Neural crest cell (in vitro differentiated cells): Measurements from ENCODE around the gene KRTAP10-1. TPM values are rescaled to one million over a fixed set of nuclear protein-coding genes. Genes with fewer than 3 reads are reported as not detected.

Experiments used
- DNase-seq: peaks from one replicate; pipeline ENCODE4 v3.0.0; 2021; ENCODE audit warnings: low read depth, mixed read lengths, low spot score
- H3K27ac Mint-ChIP-seq: one replicate; pipeline ENCODE4 v1.8.0; 2021; ENCODE audit warnings: mild to moderate bottlenecking, mixed read lengths; ENCODE audit not compliant: unreplicated experiment
- H3K27me3 Mint-ChIP-seq: 2 replicates; pipeline ENCODE4 v1.8.0; 2021; ENCODE audit warnings: low read depth, mild to moderate bottlenecking, mixed read lengths
- H3K36me3 Mint-ChIP-seq: 2 replicates; pipeline ENCODE4 v1.8.0; 2021; ENCODE audit warnings: low read depth, mild to moderate bottlenecking, mixed read lengths
- H3K4me1 Mint-ChIP-seq: 2 replicates; pipeline ENCODE4 v1.8.0; 2021; ENCODE audit warnings: mixed read lengths
- H3K4me3 Mint-ChIP-seq: one replicate; pipeline ENCODE4 v1.8.0; 2021; ENCODE audit warnings: mild to moderate bottlenecking, mixed read lengths
- H3K9me3 Mint-ChIP-seq: 2 replicates; pipeline ENCODE4 v1.8.0; 2021; ENCODE audit warnings: mixed read lengths
- total RNA-seq: library from RNA; stranded (reverse); gene quantifications from 2 replicates; pipeline ENCODE4 v1.2.1, GENCODE V29; 2021
- TF ChIP-seq, protein P1 (sequence below): fragments of 200-600 bp; sonication (generic); conservative IDR thresholded peaks from 2 replicates; pipeline ENCODE4 v1.5.0; 2021; ENCODE audit warnings: antibody characterized with exemption, mild to moderate bottlenecking

The KRTAP10-1 gene
- total RNA-seq, 1 donor from 2014 or later, result not detected

DNA sequence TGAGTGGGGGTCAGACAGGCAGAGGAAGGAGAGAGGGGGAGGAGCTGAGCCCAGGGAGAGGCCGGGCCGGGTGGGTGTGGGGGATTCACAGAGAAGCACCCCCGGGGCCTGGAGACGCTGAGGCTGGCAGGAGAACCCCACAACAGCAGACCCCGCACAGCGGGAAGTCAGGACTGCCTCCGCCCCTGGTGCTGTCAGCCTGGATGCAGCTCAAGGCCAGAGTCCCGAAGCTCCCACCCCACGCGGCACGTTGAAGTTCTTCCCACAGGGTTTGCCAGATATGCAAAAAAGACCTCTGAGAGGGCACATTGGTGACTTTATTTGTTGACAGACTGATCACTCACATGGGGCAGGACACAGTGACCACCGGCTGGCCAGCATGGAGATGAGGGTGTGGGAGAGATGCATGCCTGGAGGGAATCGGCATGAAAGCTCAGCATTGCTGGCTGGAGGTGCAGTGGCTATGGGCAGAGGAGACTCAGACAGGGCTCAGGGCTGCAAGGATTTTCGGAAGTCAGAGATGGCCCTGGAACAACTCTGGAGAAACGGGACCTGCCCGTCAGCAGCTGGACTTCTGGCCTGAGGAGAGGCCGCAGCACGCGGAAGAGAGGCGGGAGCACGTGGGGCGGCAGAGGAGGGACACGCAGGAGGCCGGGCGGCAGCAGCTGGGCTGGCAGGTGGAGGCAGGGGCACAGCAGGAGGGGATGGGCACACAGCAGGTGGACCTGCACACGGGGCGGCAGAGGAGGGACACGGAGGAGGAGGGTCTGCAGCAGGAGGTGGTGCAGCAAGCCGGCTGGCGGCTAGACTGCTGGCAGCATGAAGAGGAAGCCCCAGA lies 17.7 kb upstream of the KRTAP10-1 start:
- Mint-ChIP-seq H3K27ac (no peak overlapping the region), H3K4me3 (no peak overlapping the region), H3K36me3 (no peaks in the 10 kb centered on the region), H3K9me3 (peaks cover 4% of the 10 kb centered on the region), H3K27me3 (peaks cover 8% of the 10 kb centered on the region), H3K4me1 (no peaks in the 10 kb centered on the region)
- TF ChIP-seq, protein P1, sequence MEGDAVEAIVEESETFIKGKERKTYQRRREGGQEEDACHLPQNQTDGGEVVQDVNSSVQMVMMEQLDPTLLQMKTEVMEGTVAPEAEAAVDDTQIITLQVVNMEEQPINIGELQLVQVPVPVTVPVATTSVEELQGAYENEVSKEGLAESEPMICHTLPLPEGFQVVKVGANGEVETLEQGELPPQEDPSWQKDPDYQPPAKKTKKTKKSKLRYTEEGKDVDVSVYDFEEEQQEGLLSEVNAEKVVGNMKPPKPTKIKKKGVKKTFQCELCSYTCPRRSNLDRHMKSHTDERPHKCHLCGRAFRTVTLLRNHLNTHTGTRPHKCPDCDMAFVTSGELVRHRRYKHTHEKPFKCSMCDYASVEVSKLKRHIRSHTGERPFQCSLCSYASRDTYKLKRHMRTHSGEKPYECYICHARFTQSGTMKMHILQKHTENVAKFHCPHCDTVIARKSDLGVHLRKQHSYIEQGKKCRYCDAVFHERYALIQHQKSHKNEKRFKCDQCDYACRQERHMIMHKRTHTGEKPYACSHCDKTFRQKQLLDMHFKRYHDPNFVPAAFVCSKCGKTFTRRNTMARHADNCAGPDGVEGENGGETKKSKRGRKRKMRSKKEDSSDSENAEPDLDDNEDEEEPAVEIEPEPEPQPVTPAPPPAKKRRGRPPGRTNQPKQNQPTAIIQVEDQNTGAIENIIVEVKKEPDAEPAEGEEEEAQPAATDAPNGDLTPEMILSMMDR, result no peak
- DNase-seq, result no peak

DNA sequence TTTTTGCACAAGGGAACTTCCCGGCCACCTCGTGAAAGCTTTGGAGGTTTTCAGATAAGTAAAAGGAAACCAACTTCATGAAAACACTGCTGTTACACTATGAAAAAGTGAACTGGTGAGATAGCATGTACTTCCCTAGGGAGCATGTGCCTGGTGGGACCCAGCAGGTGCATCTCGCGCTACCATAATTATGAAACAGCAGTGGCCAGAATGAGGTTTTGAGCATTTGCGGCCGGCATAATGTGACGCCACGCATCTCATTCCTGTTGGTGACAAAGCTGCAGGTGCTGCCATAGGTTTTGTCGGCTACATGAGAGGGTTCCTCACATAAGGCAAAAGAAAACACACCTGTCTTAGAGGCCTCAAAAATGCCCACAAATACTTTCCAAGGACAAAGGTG lies 16.9 kb upstream of the KRTAP10-1 start:
- DNase-seq, result no peak
- Mint-ChIP-seq H3K27me3 (peaks cover 5% of the 10 kb centered on the region), H3K9me3 (peaks cover 4% of the 10 kb centered on the region), H3K4me1 (no peaks in the 10 kb centered on the region), H3K36me3 (no peaks in the 10 kb centered on the region), H3K27ac (no peak overlapping the region), H3K4me3 (no peak overlapping the region)
- TF ChIP-seq, protein P1, result no peak

DNA sequence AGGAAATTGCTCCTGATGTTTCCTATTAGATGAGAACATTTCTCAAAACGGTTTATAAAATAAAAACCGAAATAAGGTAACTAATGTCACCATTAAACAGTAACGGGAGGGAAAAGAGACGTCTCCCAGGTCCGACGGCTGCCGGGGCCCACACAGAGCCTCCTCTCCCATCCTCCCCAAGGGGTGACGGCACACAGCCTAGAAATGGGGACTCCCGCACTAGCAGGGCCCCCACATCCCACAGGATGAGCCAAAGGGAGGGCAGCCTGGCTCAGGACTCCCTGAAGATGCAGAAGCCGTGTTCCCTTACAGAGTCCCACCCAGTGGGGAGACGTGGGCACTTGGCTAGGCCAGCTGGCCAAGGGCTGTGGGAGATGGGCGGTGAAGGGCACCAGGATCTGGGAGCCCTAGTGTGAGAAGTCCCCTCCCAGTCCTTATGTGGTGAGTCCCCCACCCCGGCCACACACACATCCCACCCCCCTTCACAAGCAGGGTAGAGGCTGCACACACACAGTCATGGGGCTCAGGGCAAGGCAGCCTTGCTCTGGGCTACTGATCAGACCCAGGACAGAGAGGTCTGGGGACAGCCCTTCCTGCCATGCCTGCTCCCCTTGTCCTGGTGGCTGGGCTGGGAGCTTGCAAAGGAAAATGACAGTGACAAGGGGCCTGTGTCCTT lies 15.3 kb upstream of the KRTAP10-1 start:
- peak overlapping the region; percentile 57 for H3K27ac Mint-ChIP-seq
- DNase-seq, result no peak
- H3K4me3 Mint-ChIP-seq, result no peak overlapping the region
- H3K4me1 Mint-ChIP-seq, result peaks cover 4% of the 10 kb centered on the region
- H3K36me3 Mint-ChIP-seq, result no peaks in the 10 kb centered on the region
- H3K9me3 Mint-ChIP-seq, result no peaks in the 10 kb centered on the region
- H3K27me3 Mint-ChIP-seq, result no peaks in the 10 kb centered on the region
- TF ChIP-seq, protein P1, result no peak

DNA sequence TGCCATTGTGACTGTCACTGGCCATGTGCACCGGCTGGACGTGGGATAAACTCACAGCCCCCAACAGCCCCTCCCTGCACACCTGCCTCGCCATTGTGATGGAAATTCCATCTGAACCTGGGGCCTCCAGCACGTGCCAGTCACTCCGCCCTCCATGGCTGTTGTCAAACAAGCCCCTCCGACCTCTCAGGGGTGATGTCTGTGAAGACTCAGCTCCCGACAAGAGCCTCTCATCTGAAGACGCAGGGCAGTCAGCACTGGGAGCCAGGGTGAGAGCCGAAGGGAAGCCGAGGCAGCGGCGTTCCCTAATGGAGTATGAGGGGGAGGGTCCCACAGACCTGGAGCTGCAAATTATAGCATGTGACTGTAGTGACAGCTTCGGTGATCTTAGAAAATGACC lies 12.7 kb upstream of the KRTAP10-1 start:
- no peak overlapping the region for H3K4me3 Mint-ChIP-seq
- no peaks in the 10 kb centered on the region for H3K9me3 Mint-ChIP-seq
- no peak for DNase-seq
- H3K27ac Mint-ChIP-seq, result no peak overlapping the region
- H3K27me3 Mint-ChIP-seq, result no peaks in the 10 kb centered on the region
- H3K36me3 Mint-ChIP-seq, result peaks cover 2% of the 10 kb centered on the region
- H3K4me1 Mint-ChIP-seq, result peaks cover 21% of the 10 kb centered on the region
- TF ChIP-seq, protein P1, result no peak

DNA sequence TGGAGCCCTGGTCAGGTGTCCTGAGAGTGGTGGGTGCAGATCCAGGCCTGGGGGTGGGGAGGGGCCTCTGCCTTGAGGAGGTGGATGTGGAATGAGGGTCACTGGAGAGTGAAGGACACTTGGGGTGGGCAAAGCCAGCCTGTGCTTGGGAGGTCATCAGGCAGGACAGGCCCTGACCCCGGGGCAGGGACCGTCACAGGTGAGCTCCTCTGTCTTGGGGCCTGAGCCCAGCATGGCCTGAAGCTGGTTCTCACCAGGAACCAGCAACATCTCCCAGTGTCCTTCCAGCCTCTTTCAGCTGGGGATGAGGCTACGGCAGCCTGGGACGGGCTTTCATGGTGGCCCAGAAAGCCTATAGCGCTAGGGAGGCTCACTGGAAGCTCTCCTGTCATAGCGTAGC lies 12.1 kb upstream of the KRTAP10-1 start:
- TF ChIP-seq, protein P1, result no peak
- Mint-ChIP-seq H3K9me3 (peaks cover 1% of the 10 kb centered on the region), H3K27ac (no peak overlapping the region), H3K27me3 (no peaks in the 10 kb centered on the region), H3K36me3 (peaks cover 6% of the 10 kb centered on the region), H3K4me1 (peaks cover 21% of the 10 kb centered on the region), H3K4me3 (no peak overlapping the region)
- no peak for DNase-seq
